HCT116 (cell line): Measurements from ENCODE around the gene AGFG2. TPM values are rescaled to one million over a fixed set of nuclear protein-coding genes. Genes with fewer than 3 reads are reported as not detected.

Experiments used
- ATAC-seq: fragments of 200-7000 bp; cut with Tn5 transposase; 2 replicates; pipeline ENCODE4 v1.9.1; 2020; ENCODE audit warnings: mild to moderate bottlenecking, moderate library complexity
- BruUV-seq: library from RNA; stranded (reverse); fragments of 400-500 nt; replicated peaks from 2 replicates; lab custom pipeline; 2021; lab: Mats Ljungman, UMichigan
- CTCF ChIA-PET: fragments of 300-600 bp; sonication (Branson Sonifier 250); formaldehyde crosslinking; loops from one replicate; lab custom pipeline; 2021; ENCODE audit warnings: antibody characterized with exemption; lab: Charles Lee
- POLR2A ChIA-PET: fragments of 300-600, 350-600 bp; sonication (Branson Sonifier 250); formaldehyde crosslinking; loops from one replicate; lab custom pipeline; 2021; ENCODE audit warnings: antibody characterized with exemption; lab: Charles Lee
- RAD21 ChIA-PET, 2 experiments: fragments of 300-600 bp; sonication (Branson Sonifier 250); formaldehyde crosslinking; loops; one replicate each; lab custom pipeline; 2023; ENCODE audit warnings: low total read pairs in 2 of 2; ENCODE audit not compliant: uncharacterized antibody in 2 of 2, unreplicated experiment in 2 of 2, low non-redundant PET in 1 of 2; lab: Charles Lee
- DNase-seq: peaks from one replicate; pipeline ENCODE4 v3.0.0-alpha.2; 2010; ENCODE audit warnings: low read depth, low spot score
- H2AFZ ChIP-seq: fragments of 200-600 bp; shearing (Covaris generic), sonication (generic); 2 replicates; pipeline ENCODE4 v1.6.1; 2017; ENCODE audit warnings: low read depth, mixed run types, mixed read lengths, antibody characterized with exemption, low read length; ENCODE audit not compliant: poor library complexity, severe bottlenecking
- H3K27ac ChIP-seq: 2 replicates; pipeline ENCODE4 v1.5.1; 2012; ENCODE audit warnings: low read depth, low read length
- H3K27me3 ChIP-seq: fragments of 200-600 bp; sonication (generic); 2 replicates; pipeline ENCODE4 v1.6.1; 2016; ENCODE audit warnings: mixed run types, low read length, mixed read lengths; ENCODE audit not compliant: insufficient read depth
- H3K36me3 ChIP-seq, 2 experiments: fragments of 200-500 bp in 1 of 2; fragments of 200-600 bp in 1 of 2; sonication (Bioruptor generic) in 1 of 2; sonication (generic) in 1 of 2; 2 replicates each; pipeline versions ENCODE4 v1.5.1 to v1.6.1; 2014 to 2016; ENCODE audit warnings: low read length in 2 of 2, inconsistent platforms in 1 of 2, mixed read lengths in 1 of 2, mixed run types in 1 of 2; ENCODE audit not compliant: insufficient read depth in 2 of 2, control insufficient read depth in 1 of 2
- H3K4me1 ChIP-seq, 2 experiments: fragments of 200-600 bp in 1 of 2; sonication (generic) in 1 of 2; 2 replicates each; pipeline versions ENCODE4 v1.5.1 to v1.6.1; 2012 to 2017; ENCODE audit warnings: low read length in 2 of 2, inconsistent platforms in 1 of 2, mild to moderate bottlenecking in 1 of 2, mixed read lengths in 1 of 2, mixed run types in 1 of 2, moderate library complexity in 1 of 2; ENCODE audit not compliant: insufficient read depth in 2 of 2, control insufficient read depth in 1 of 2
- H3K4me2 ChIP-seq: fragments of 200-600 bp; sonication (generic); 2 replicates; pipeline ENCODE4 v1.6.1; 2017; ENCODE audit warnings: mixed run types, low read length, mixed read lengths
- H3K4me3 ChIP-seq, 2 experiments: fragments of 200-600 bp in 1 of 2; sonication (generic) in 1 of 2; replicated peaks in 1 of 2; 2 replicates each; pipeline ENCODE4 v1.5.1; 2011 to 2016; ENCODE audit warnings: low read length in 2 of 2, control low read depth in 1 of 2, low read depth in 1 of 2, mild to moderate bottlenecking in 1 of 2, mixed read lengths in 1 of 2, mixed run types in 1 of 2
- H3K79me2 ChIP-seq: fragments of 200-600 bp; sonication (generic); 2 replicates; pipeline ENCODE4 v1.6.1; 2017; ENCODE audit warnings: mild to moderate bottlenecking, mixed run types, low read length, moderate library complexity, mixed read lengths; ENCODE audit not compliant: insufficient read depth
- H3K9ac ChIP-seq: fragments of 200-600 bp; sonication (generic); 2 replicates; pipeline ENCODE4 v1.6.1; 2016; ENCODE audit warnings: low read length, mixed read lengths
- H3K9me2 ChIP-seq: fragments of 200-600 bp; sonication (generic), shearing (Covaris generic); 2 replicates; pipeline ENCODE4 v1.6.1; 2017; ENCODE audit warnings: mixed run types, mild to moderate bottlenecking, moderate library complexity; ENCODE audit not compliant: insufficient read depth
- H3K9me3 ChIP-seq, 2 experiments: fragments of 200-500 bp in 1 of 2; fragments of 200-600 bp in 1 of 2; sonication (Bioruptor generic) in 1 of 2; sonication (generic) in 1 of 2; 2 replicates each; pipeline ENCODE4 v1.6.1; 2014 to 2017; ENCODE audit warnings: low read length in 2 of 2, mixed read lengths in 2 of 2, inconsistent platforms in 1 of 2, low read depth in 1 of 2, mild to moderate bottlenecking in 1 of 2, mixed run types in 1 of 2, moderate library complexity in 1 of 2; ENCODE audit not compliant: control insufficient read depth in 1 of 2, insufficient read depth in 1 of 2
- H4K20me1 ChIP-seq: fragments of 200-600 bp; sonication (generic), shearing (Covaris generic); 2 replicates; pipeline ENCODE4 v1.6.1; 2017; ENCODE audit warnings: mixed run types, mild to moderate bottlenecking, moderate library complexity; ENCODE audit not compliant: insufficient read depth
- CBX3 ChIP-seq: IDR thresholded peaks from 2 replicates; pipeline ENCODE4 v1.6.1; 2012; ENCODE audit warnings: low read depth
- EGR1 ChIP-seq: IDR thresholded peaks from 2 replicates; pipeline ENCODE4 v1.6.1; 2012; ENCODE audit warnings: low read depth
- EZH2 ChIP-seq: fragments of 200-600 bp; sonication (generic); IDR thresholded peaks from 2 replicates; pipeline ENCODE4 v1.6.1; 2017; ENCODE audit warnings: antibody characterized with exemption, mixed run types
- FOSL1 ChIP-seq: IDR thresholded peaks from 2 replicates; pipeline ENCODE4 v1.6.1; 2012; ENCODE audit warnings: low read depth
- JUND ChIP-seq: IDR thresholded peaks from 2 replicates; pipeline ENCODE4 v1.6.1; 2012
- POLR2A ChIP-seq: IDR thresholded peaks from 2 replicates; pipeline ENCODE4 v1.7.0; 2011; ENCODE audit warnings: borderline replicate concordance; ENCODE audit not compliant: insufficient read depth, insufficient read length; ENCODE audit errors: extremely low read depth
- POLR2AphosphoS5 ChIP-seq: IDR thresholded peaks from 2 replicates; pipeline ENCODE4 v1.6.1; 2011; ENCODE audit warnings: mild to moderate bottlenecking, low read depth, low read length, moderate library complexity
- RAD21 ChIP-seq: IDR thresholded peaks from 2 replicates; pipeline ENCODE4 v1.6.1; 2012; ENCODE audit warnings: low read depth, mild to moderate bottlenecking
- SIN3A ChIP-seq: IDR thresholded peaks from 2 replicates; pipeline ENCODE4 v1.6.1; 2012; ENCODE audit warnings: low read depth
- SP1 ChIP-seq: IDR thresholded peaks from 2 replicates; pipeline ENCODE4 v1.6.1; 2012; ENCODE audit warnings: low read depth
- ZFX ChIP-seq: fragments of 450-650 bp; IDR thresholded peaks from 2 replicates; pipeline ENCODE4 v1.6.1; 2017
- intact Hi-C: fragments of 100-400 bp; cut with micrococcal nuclease; formaldehyde crosslinking; loops from 2 replicates; pipeline ENCODE4 v1.10.0; 2022
- total RNA-seq: library from RNA; stranded (reverse); gene quantifications from one replicate; pipeline ENCODE4 v1.2.1, GENCODE V29; 2021; ENCODE audit not compliant: unreplicated experiment
- TF ChIP-seq, protein P1 (sequence below): IDR thresholded peaks from 2 replicates; pipeline ENCODE4 v1.6.1; 2012; ENCODE audit warnings: low read depth

AGFG2 gene
- total RNA-seq, 1 experiment from 2014 or later = 14.0 TPM

GRCh38 chr7:100565133-100565571 lies 26.1 kb downstream of the AGFG2 start:
- BruUV-seq = no TSS peak
- H3K4me2 ChIP-seq = no peak overlapping the region
- no peak for ATAC-seq
- H4K20me1 ChIP-seq = no peaks in the 10 kb centered on the region
- intact Hi-C loops = no loop called here
- H3K27ac ChIP-seq = no peak overlapping the region
- ChIA-PET POLR2A (interaction anchor here (0.7 kb wide), 1 partner anchor 21 kb away, joined by 3 read pairs; the partner anchor contains the start of genes FBXO24 and LRCH4), RAD21 (no interaction called here), CTCF (interaction anchor here (0.8 to 2.6 kb wide), 3 partner anchors 10 to 100 kb away, joined by 3 to 11 read pairs (median 4); partner anchors contain the start of genes FBXO24 and LRCH4)
- H3K36me3 ChIP-seq = no peaks in the 10 kb centered on the region
- H3K27me3 ChIP-seq = no peaks in the 10 kb centered on the region
- no peaks in the 10 kb centered on the region for H3K9me2 ChIP-seq
- H3K79me2 ChIP-seq = no peaks in the 10 kb centered on the region
- peaks cover 6 to 32% of the 10 kb centered on the region in 2 experiments for H3K4me1 ChIP-seq
- no peak for DNase-seq
- H3K4me3 ChIP-seq = no peak overlapping the region
- TF ChIP-seq FOSL1 (no peak), EZH2 (no peak), SIN3A (no peak), EGR1 (no peak), RAD21 (no peak), CBX3 (no peak), POLR2A (no peak), POLR2AphosphoS5 (no peak), JUND (no peak), SP1 (no peak), ZFX (no peak)
- TF ChIP-seq, protein P1, sequence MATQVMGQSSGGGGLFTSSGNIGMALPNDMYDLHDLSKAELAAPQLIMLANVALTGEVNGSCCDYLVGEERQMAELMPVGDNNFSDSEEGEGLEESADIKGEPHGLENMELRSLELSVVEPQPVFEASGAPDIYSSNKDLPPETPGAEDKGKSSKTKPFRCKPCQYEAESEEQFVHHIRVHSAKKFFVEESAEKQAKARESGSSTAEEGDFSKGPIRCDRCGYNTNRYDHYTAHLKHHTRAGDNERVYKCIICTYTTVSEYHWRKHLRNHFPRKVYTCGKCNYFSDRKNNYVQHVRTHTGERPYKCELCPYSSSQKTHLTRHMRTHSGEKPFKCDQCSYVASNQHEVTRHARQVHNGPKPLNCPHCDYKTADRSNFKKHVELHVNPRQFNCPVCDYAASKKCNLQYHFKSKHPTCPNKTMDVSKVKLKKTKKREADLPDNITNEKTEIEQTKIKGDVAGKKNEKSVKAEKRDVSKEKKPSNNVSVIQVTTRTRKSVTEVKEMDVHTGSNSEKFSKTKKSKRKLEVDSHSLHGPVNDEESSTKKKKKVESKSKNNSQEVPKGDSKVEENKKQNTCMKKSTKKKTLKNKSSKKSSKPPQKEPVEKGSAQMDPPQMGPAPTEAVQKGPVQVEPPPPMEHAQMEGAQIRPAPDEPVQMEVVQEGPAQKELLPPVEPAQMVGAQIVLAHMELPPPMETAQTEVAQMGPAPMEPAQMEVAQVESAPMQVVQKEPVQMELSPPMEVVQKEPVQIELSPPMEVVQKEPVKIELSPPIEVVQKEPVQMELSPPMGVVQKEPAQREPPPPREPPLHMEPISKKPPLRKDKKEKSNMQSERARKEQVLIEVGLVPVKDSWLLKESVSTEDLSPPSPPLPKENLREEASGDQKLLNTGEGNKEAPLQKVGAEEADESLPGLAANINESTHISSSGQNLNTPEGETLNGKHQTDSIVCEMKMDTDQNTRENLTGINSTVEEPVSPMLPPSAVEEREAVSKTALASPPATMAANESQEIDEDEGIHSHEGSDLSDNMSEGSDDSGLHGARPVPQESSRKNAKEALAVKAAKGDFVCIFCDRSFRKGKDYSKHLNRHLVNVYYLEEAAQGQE = no peak
- TF ChIP-seq, all 23 proteins: peak for 0
- Histone ChIP-seq H3K9me3 (no peaks in the 10 kb centered on the region), H2AFZ (no peak overlapping the region), H3K9ac (no peak overlapping the region)
